Measurements from ENCODE around the gene GALNT11.

GRCh38 chr7:151981223-151981622 lies 44.3 kb upstream of the GALNT11 start:
- TF ChIP-seq TAF1 (IDR thresholded peaks at IDR 0.05; ENCODE audit: borderline replicate concordance, insufficient read depth, low read length) (no peak), POLR2AphosphoS5 (IDR thresholded peaks at IDR 0.05; ENCODE audit: low read depth, low read length) (no peak), REST (IDR thresholded peaks at IDR 0.05; ENCODE audit: insufficient read depth in 1 of 2, low read depth in 2 of 2, low read length in 2 of 2) (no peak)

Measured in PFSK-1 (cell line).